ENCODE results near the gene EML6. TPM values are rescaled to one million over a fixed set of nuclear protein-coding genes. Genes with fewer than 3 reads are reported as not detected.

Gene EML6
- total RNA-seq, 1 donor, result 1.1 TPM

- H3K27me3 ChIP-seq (ENCODE audit: insufficient read depth, low read length), result no peaks in the 10 kb centered on the region
- H3K36me3 ChIP-seq (ENCODE audit: insufficient read depth, low read length), result no peaks in the 10 kb centered on the region
- H3K4me1 ChIP-seq (ENCODE audit: insufficient read depth, low read length), result peaks cover 44% of the 10 kb centered on the region
- no peak overlapping the region for H3K4me3 ChIP-seq (ENCODE audit: insufficient read depth, low read length)
- no peak overlapping the region for H2AFZ ChIP-seq (ENCODE audit: low read length)
- no peak for TF ChIP-seq CTCF (IDR thresholded peaks at IDR 0.05; ENCODE audit: extremely low read depth, low read depth, low read length)
- H3K27ac ChIP-seq (ENCODE audit: low read depth, low read length), result no peak overlapping the region
- no peak for DNase-seq (ENCODE audit: insufficient read length, low spot score, missing footprints)
- no peak overlapping the region for H3K4me2 ChIP-seq (ENCODE audit: insufficient read depth, low read length)
- peaks cover 97% of the 10 kb centered on the region for H3K79me2 ChIP-seq (ENCODE audit: insufficient read depth, low read length)
- H4K20me1 ChIP-seq (ENCODE audit: insufficient read depth, low read length), result peaks cover 83% of the 10 kb centered on the region
- no peaks in the 10 kb centered on the region for H3K9me3 ChIP-seq (ENCODE audit: low read depth, low read length)
These were observed 272.1 kb downstream of the EML6 start for GRCh38 chr2:54995553-54995952.

DNA sequence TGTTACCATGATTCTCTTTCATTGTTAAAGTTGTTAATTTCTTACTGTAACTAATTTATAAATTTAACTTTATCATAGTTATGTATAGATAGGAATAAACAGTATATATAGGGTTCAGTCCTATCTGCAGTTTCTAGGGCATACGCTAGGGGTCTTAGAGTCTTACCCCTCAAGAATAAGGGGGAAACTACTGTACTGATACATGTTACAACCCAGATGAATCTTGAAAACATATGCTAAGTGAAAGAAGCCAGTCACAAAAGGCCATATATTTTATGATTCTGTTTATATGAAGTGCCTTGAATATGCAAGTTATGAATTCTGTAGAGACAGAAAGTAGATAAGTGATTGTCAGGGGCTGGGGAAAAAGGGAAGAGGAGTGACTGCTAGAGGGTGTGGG lies 274.4 kb downstream of the EML6 start:
- Histone ChIP-seq H3K79me2 (ENCODE audit: insufficient read depth, low read length) (peaks cover 97% of the 10 kb centered on the region), H2AFZ (ENCODE audit: low read length) (no peak overlapping the region), H3K4me3 (ENCODE audit: insufficient read depth, low read length) (no peak overlapping the region), H3K4me2 (ENCODE audit: insufficient read depth, low read length) (no peak overlapping the region), H3K9me3 (ENCODE audit: low read depth, low read length) (no peaks in the 10 kb centered on the region), H3K4me1 (ENCODE audit: insufficient read depth, low read length) (peaks cover 58% of the 10 kb centered on the region), H3K36me3 (ENCODE audit: insufficient read depth, low read length) (no peaks in the 10 kb centered on the region), H3K27ac (ENCODE audit: low read depth, low read length) (peak overlapping the region; percentile 50), H4K20me1 (ENCODE audit: insufficient read depth, low read length) (peaks cover 78% of the 10 kb centered on the region), H3K27me3 (ENCODE audit: insufficient read depth, low read length) (no peaks in the 10 kb centered on the region)
- no peak for DNase-seq (ENCODE audit: insufficient read length, low spot score, missing footprints)
- TF ChIP-seq CTCF (IDR thresholded peaks at IDR 0.05; ENCODE audit: extremely low read depth, low read depth, low read length), result no peak

DNA sequence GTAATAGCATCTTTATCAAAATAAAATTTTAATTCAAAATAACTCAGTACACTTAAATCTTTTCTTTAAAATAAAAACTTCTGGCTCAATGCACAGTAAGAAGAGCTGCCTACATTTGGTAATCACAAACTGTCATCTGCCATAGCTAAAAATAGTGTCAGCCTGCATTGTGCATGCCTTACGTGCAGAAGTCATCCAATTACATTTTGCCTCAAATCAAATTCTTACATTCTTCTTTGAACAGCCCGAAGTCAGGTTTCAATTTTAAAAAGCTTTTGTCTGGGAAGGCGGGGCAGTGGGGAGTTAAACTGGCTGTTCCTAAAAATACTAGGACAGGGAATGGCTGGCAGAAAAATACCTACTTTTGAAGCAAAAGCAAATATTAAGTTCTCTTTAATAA lies 275.7 kb downstream of the EML6 start:
- no peaks in the 10 kb centered on the region for H3K9me3 ChIP-seq (ENCODE audit: low read depth, low read length)
- no peak overlapping the region for H2AFZ ChIP-seq (ENCODE audit: low read length)
- H4K20me1 ChIP-seq (ENCODE audit: insufficient read depth, low read length), result peaks cover 78% of the 10 kb centered on the region
- H3K4me2 ChIP-seq (ENCODE audit: insufficient read depth, low read length), result peak overlapping the region; percentile 71
- DNase-seq (ENCODE audit: insufficient read length, low spot score, missing footprints), result no peak
- no peaks in the 10 kb centered on the region for H3K36me3 ChIP-seq (ENCODE audit: insufficient read depth, low read length)
- H3K27ac ChIP-seq (ENCODE audit: low read depth, low read length), result peak overlapping the region; percentile 50
- H3K4me1 ChIP-seq (ENCODE audit: insufficient read depth, low read length), result peaks cover 55% of the 10 kb centered on the region
- peaks cover 98% of the 10 kb centered on the region for H3K79me2 ChIP-seq (ENCODE audit: insufficient read depth, low read length)
- H3K27me3 ChIP-seq (ENCODE audit: insufficient read depth, low read length), result no peaks in the 10 kb centered on the region
- H3K4me3 ChIP-seq (ENCODE audit: insufficient read depth, low read length), result no peak overlapping the region
- TF ChIP-seq CTCF (IDR thresholded peaks at IDR 0.05; ENCODE audit: extremely low read depth, low read depth, low read length), result no peak

DNA sequence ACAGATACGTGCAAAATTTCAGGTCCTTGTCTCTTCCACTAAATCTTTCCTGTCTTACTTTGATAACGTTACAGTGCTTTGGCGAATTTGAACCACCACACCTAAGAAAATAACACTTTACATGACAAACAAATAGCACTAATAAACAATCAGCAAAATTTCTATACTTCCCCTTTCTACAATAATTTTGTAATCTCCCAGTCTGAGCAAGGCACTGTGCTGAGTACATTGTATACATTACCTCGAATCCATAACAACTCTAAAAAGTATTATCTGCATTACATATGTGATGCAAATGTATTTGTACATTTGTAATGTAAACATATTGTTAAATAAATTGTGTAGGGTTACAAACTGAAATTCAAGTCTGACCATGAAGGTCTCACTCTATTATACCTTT lies 276.9 kb downstream of the EML6 start:
- Histone ChIP-seq H3K4me2 (ENCODE audit: insufficient read depth, low read length) (peak overlapping the region; percentile 71), H2AFZ (ENCODE audit: low read length) (no peak overlapping the region), H3K27me3 (ENCODE audit: insufficient read depth, low read length) (no peaks in the 10 kb centered on the region), H4K20me1 (ENCODE audit: insufficient read depth, low read length) (peaks cover 79% of the 10 kb centered on the region), H3K4me1 (ENCODE audit: insufficient read depth, low read length) (peaks cover 55% of the 10 kb centered on the region), H3K36me3 (ENCODE audit: insufficient read depth, low read length) (no peaks in the 10 kb centered on the region), H3K27ac (ENCODE audit: low read depth, low read length) (peak overlapping the region; percentile 50), H3K79me2 (ENCODE audit: insufficient read depth, low read length) (peaks cover 98% of the 10 kb centered on the region), H3K9me3 (ENCODE audit: low read depth, low read length) (no peaks in the 10 kb centered on the region), H3K4me3 (ENCODE audit: insufficient read depth, low read length) (no peak overlapping the region)
- no peak for DNase-seq (ENCODE audit: insufficient read length, low spot score, missing footprints)
- no peak for TF ChIP-seq CTCF (IDR thresholded peaks at IDR 0.05; ENCODE audit: extremely low read depth, low read depth, low read length)
